ENCODE results near the gene SHD. TPM values are rescaled to one million over a fixed set of nuclear protein-coding genes. Genes with fewer than 3 reads are reported as not detected.

SHD gene
- total RNA-seq, 4 donors from 2014 or later: not detected

- DNase-seq (ENCODE audit: low spot score in 2 of 2): no peak
- H3K27ac ChIP-seq: no peak overlapping the region
- H3K27me3 ChIP-seq: peaks cover 19% of the 10 kb centered on the region
- peak overlapping the region; percentile 4 for H3K4me3 ChIP-seq
- H3K4me1 ChIP-seq: peaks cover 6% of the 10 kb centered on the region
- H3K36me3 ChIP-seq: no peaks in the 10 kb centered on the region
- H3K9me3 ChIP-seq: no peaks in the 10 kb centered on the region
- WGBS: 48% methylated on average over 16 of the region's 18 CpGs
- TF ChIP-seq EP300 (IDR thresholded peaks at IDR 0.05) (no peak), CTCF (IDR thresholded peaks at IDR 0.05) (no peak), POLR2AphosphoS5 (IDR thresholded peaks at IDR 0.05) (no peak), POLR2A (IDR thresholded peaks at IDR 0.05) (no peak)
These were observed 24.9 kb downstream of the SHD start for GRCh38 chr19:4303819-4304537.

DNA sequence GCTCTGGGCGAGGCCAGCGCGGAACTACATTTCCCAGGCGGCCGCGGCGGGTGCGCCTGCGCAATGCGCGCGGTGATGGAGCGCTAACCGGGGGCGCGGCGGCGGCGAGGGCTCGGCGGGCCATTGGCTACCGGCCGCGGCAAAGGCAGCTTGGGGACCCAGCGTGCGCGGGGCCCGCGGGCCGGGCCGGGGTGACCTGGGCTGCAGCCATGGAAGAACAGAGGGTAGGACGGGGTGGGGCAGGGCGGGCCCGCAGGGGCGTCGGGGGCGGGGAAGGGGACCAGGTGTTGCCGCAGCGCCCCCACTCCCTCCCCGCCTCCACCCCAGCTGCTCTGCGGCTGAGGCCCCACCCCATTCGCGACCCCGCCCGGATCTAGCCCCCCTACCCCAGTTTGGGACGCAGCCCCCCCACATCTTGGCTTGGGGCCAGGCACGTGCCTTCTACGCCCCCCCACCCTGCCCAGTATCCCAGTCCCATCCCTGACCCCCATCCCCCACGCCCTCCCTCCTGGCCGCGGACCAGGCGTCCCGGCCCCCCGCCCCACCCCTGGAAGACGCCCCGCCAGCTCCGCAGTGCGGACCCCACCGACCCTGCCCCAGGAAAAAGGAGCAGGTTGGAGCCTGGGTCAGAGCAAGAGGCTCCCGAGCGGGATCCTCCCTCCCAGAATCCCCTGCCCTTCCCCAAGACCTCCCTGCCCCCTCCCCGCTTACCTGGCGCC, 25.6 kb downstream of the SHD start, which contains the start of gene FSD1:
FSD1 (plus strand) TSS at position 61 of the 719 bp plus-strand sequence; CDS start at position 210, 149 bp downstream.
- no peak within 1 kb of the TSS for H3K27ac ChIP-seq
- H3K4me1 ChIP-seq: peaks cover 6% of the 10 kb centered on the region
- 22% methylated on average over 5 of the region's 63 CpGs for WGBS
- H3K9me3 ChIP-seq: no peaks in the 10 kb centered on the region
- no peak for DNase-seq (ENCODE audit: low spot score in 2 of 2)
- no peaks in the 10 kb centered on the region for H3K36me3 ChIP-seq
- no peak for TF ChIP-seq CTCF (IDR thresholded peaks at IDR 0.05)
- no peak for TF ChIP-seq EP300 (IDR thresholded peaks at IDR 0.05)
- TF ChIP-seq POLR2AphosphoS5 (IDR thresholded peaks at IDR 0.05): no peak
- no peak for TF ChIP-seq POLR2A (IDR thresholded peaks at IDR 0.05)
- peaks cover 19% of the 10 kb centered on the region for H3K27me3 ChIP-seq
- peak within 1 kb of the TSS; percentile 4 for H3K4me3 ChIP-seq

DNA sequence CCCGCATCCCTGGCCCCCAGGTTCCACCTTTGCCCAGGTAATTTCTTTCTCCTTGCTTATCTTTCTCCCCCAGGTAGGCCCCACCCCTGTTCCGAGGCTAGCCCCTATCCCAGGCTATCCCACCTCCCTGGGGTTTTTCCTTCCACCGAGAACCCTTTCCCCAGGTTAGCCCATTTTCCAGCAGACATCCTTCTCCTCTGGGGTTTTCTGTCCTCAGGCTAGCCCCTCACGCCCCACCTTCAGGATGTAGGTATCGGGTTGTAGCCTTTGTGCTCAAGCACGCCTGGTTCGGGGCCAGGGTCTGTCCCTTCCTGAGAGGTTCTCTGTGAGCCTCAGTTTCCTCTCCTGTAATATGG, 26.2 kb downstream of the SHD start:
- 67% methylated on average over 7 of the region's 7 CpGs for WGBS
- H3K4me3 ChIP-seq: no peak overlapping the region
- H3K4me1 ChIP-seq: peaks cover 6% of the 10 kb centered on the region
- no peak for DNase-seq (ENCODE audit: low spot score in 2 of 2)
- no peaks in the 10 kb centered on the region for H3K36me3 ChIP-seq
- no peak overlapping the region for H3K27ac ChIP-seq
- peaks cover 19% of the 10 kb centered on the region for H3K27me3 ChIP-seq
- H3K9me3 ChIP-seq: no peaks in the 10 kb centered on the region
- TF ChIP-seq EP300 (IDR thresholded peaks at IDR 0.05) (no peak), CTCF (IDR thresholded peaks at IDR 0.05) (no peak), POLR2A (IDR thresholded peaks at IDR 0.05) (no peak), POLR2AphosphoS5 (IDR thresholded peaks at IDR 0.05) (no peak)

DNA sequence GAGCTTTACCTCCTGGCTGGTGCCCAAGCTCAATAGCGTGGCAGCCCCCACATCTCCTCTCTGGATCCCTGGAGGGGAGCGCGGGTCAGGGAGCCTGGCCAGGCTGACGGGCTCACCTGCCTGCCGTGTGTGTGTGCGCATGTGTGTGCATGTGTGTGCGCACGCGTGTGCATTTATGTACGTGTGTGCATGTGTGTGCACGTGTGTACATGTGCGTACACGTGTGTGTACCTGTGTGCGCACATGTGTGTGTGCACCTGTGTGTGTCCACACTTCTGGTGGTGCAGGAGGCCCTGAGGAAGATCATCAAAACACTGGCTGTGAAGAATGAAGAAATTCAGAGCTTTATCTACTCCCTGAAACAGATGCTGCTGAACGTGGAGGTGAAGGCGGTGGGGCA, 26.6 kb downstream of the SHD start:
- no peak overlapping the region for H3K27ac ChIP-seq
- TF ChIP-seq CTCF (IDR thresholded peaks at IDR 0.05) (no peak), POLR2AphosphoS5 (IDR thresholded peaks at IDR 0.05) (no peak), POLR2A (IDR thresholded peaks at IDR 0.05) (no peak), EP300 (IDR thresholded peaks at IDR 0.05) (no peak)
- DNase-seq (ENCODE audit: low spot score in 2 of 2): no peak
- H3K9me3 ChIP-seq: no peaks in the 10 kb centered on the region
- H3K4me1 ChIP-seq: peaks cover 6% of the 10 kb centered on the region
- H3K4me3 ChIP-seq: no peak overlapping the region
- no peaks in the 10 kb centered on the region for H3K36me3 ChIP-seq
- WGBS: 76% methylated on average over 15 of the region's 16 CpGs
- H3K27me3 ChIP-seq: peaks cover 19% of the 10 kb centered on the region
